Right atrium auricular region (tissue), 2 donors: ENCODE results near the gene HOXD13. TPM values are rescaled to one million over a fixed set of nuclear protein-coding genes. Genes with fewer than 3 reads are reported as not detected.

Source experiments
- DNase-seq: peaks from one replicate; pipeline ENCODE4 v3.0.0-alpha.2; 2019; ENCODE audit warnings: low spot score
- H3K27ac ChIP-seq, 2 donors: fragments of 200-600 bp; sonication (generic); 1 replicate in 1 of 2; 2 replicates in 1 of 2; pipeline ENCODE4 v1.5.1; 2016 to 2019
- H3K27me3 ChIP-seq, 2 donors: fragments of 200-600 bp; sonication (generic); one replicate each; pipeline versions ENCODE4 v1.5.1 to v1.6.0; 2017 to 2019
- H3K36me3 ChIP-seq: fragments of 200-600 bp; sonication (generic); one replicate; pipeline ENCODE4 v1.5.1; 2016
- H3K4me1 ChIP-seq, 2 donors: fragments of 200-600 bp; sonication (generic); one replicate each; pipeline versions ENCODE4 v1.5.1 to v1.6.0; 2017 to 2019
- H3K4me3 ChIP-seq, 2 donors: fragments of 200-600 bp; sonication (generic); 1 replicate in 1 of 2; 2 replicates in 1 of 2; pipeline ENCODE4 v1.5.1; 2017 to 2019; ENCODE audit warnings: mild to moderate bottlenecking in 1 of 2, moderate library complexity in 1 of 2
- H3K9me3 ChIP-seq, 2 donors: fragments of 200-600 bp; sonication (generic); one replicate each; pipeline ENCODE4 v1.5.1; 2019
- CTCF ChIP-seq, 2 donors: fragments of 200-600 bp; sonication (generic); IDR thresholded peaks; one replicate each; pipeline ENCODE4 v1.5.1; 2019; ENCODE audit warnings: antibody characterized with exemption in 2 of 2
- total RNA-seq, 2 donors: library from RNA; depleted of rRNA; stranded (reverse); fragments of >200 nt; gene quantifications; one replicate each; pipeline ENCODE4 v1.1.0, GENCODE V29; 2016

The HOXD13 gene
- total RNA-seq, 2 donors from 2014 or later: not detected

DNA sequence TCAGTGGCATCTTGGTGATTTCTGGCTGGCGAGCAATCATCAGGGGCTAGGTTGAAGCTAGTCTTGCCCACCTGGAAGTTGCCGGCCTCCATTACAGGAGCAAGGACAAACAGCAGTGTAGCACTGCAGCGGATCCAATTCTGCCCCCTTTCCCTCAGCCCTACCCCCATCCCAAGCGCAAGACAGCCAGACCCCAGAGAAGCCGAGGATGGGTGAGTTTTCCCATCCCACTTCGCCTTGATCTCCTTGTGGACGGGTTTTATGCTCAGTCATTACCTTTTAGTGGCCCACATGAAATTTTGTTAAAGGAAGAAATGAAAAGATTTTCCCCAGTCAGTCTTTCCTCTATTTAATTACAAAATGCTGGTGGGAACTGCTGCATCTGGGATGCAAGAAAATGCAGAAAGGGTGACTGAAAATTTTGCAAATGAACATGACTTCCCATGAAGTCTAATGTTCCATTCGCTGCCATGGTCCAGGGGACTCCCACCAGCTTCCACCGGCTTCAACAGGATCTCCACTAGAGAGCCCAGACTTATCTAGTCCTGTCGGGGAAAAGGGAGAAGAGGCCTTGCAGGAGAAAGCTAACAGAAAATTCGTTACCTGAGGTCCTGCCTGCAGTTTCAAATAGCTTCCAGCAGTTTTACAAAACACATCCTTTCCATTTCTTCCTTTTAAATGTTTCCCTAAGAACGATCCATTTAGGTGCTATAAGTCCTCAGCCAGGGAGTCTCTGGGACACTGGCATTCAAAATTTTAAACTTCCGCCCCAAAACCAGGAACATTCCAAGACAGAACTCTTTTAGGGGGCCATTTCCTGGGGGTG, 28.1 kb downstream of the HOXD13 start:
- no peak for TF ChIP-seq CTCF (IDR thresholded peaks at IDR 0.05)
- Histone ChIP-seq H3K4me3 (no peak overlapping the region), H3K36me3 (no peaks in the 10 kb centered on the region), H3K27ac (no peak overlapping the region), H3K4me1 (peaks cover 0 to 25% of the 10 kb centered on the region in 2 donors), H3K27me3 (peaks cover 74 to 97% of the 10 kb centered on the region in 2 donors), H3K9me3 (peaks cover 0 to 4% of the 10 kb centered on the region in 2 donors)
- no peak for DNase-seq

- Histone ChIP-seq H3K27ac (no peak overlapping the region), H3K4me1 (peaks cover 0 to 21% of the 10 kb centered on the region in 2 donors), H3K36me3 (no peaks in the 10 kb centered on the region), H3K4me3 (no peak overlapping the region), H3K9me3 (peaks cover 0 to 4% of the 10 kb centered on the region in 2 donors), H3K27me3 (peaks cover 69 to 89% of the 10 kb centered on the region in 2 donors)
- no peak for TF ChIP-seq CTCF (IDR thresholded peaks at IDR 0.05)
- DNase-seq: no peak
Measured at GRCh38 chr2:176121190-176122051, 28.9 kb downstream of the HOXD13 start.

- Histone ChIP-seq H3K36me3 (no peaks in the 10 kb centered on the region), H3K4me3 (peak overlapping the region; percentile 29 to 52), H3K27ac (no peak overlapping the region), H3K4me1 (peaks cover 0 to 19% of the 10 kb centered on the region in 2 donors), H3K9me3 (peaks cover 0 to 4% of the 10 kb centered on the region in 2 donors), H3K27me3 (peaks cover 64 to 82% of the 10 kb centered on the region in 2 donors)
- no peak for TF ChIP-seq CTCF (IDR thresholded peaks at IDR 0.05)
- DNase-seq: no peak
Measured at GRCh38 chr2:176122052-176122682, 29.6 kb downstream of the HOXD13 start.

- H3K4me3 ChIP-seq: peak within 1 kb of the TSS; percentile 29 to 52
- no peaks in the 10 kb centered on the region for H3K36me3 ChIP-seq
- H3K27ac ChIP-seq: no peak within 1 kb of the TSS
- H3K4me1 ChIP-seq: peaks cover 0 to 19% of the 10 kb centered on the region in 2 donors
- DNase-seq: no peak
- peaks cover 58 to 77% of the 10 kb centered on the region in 2 donors for H3K27me3 ChIP-seq
- peaks cover 0 to 4% of the 10 kb centered on the region in 2 donors for H3K9me3 ChIP-seq
- TF ChIP-seq CTCF (IDR thresholded peaks at IDR 0.05): no peak
Measured at GRCh38 chr2:176122683-176123410, 30.3 kb downstream of the HOXD13 start, which contains the start of gene HOXD9. Gene HOXD9 (plus strand): TSS chr2:176122719. CDS start chr2:176122769, 50 bp downstream.
